Vagina (tissue), 2 donors: ENCODE measurements around the gene POU2F1. TPM values are rescaled to one million over a fixed set of nuclear protein-coding genes. Genes with fewer than 3 reads are reported as not detected.
"Not testable (repeated sequence)": the region's sequence is repeated elsewhere in the genome, so short reads cannot be mapped to it uniquely, and the experiment has no call there.

Experiments used
- DNase-seq, 2 donors: peaks; one replicate each; pipeline ENCODE4 v3.0.0-alpha.2; 2017; ENCODE audit errors: extremely low spot score in 2 of 2
- H3K27ac ChIP-seq: fragments of 200-600 bp; sonication (generic); one replicate; pipeline ENCODE4 v1.5.1; 2019
- H3K27me3 ChIP-seq: fragments of 200-600 bp; sonication (generic); one replicate; pipeline ENCODE4 v1.5.1; 2019
- H3K36me3 ChIP-seq, 2 donors: fragments of 200-600 bp; sonication (generic); one replicate each; pipeline ENCODE4 v1.5.1; 2017 to 2019
- H3K4me1 ChIP-seq: fragments of 200-600 bp; sonication (generic); one replicate; pipeline ENCODE4 v1.5.1; 2019
- H3K4me3 ChIP-seq, 2 donors: fragments of 200-600 bp; sonication (generic); 1 replicate in 1 of 2; 2 replicates in 1 of 2; pipeline ENCODE4 v1.5.1; 2016 to 2019
- H3K9me3 ChIP-seq: fragments of 200-600 bp; sonication (generic); one replicate; pipeline ENCODE4 v1.5.1; 2019
- CTCF ChIP-seq, 3 experiments: fragments of 450-650 bp in 2 of 3; fragments of 200-600 bp in 1 of 3; sonication (generic) in 1 of 3; IDR thresholded peaks; one replicate each; pipeline ENCODE4 v1.5.1; 2017 to 2019; ENCODE audit warnings: antibody characterized with exemption in 3 of 3, mild to moderate bottlenecking in 2 of 3, moderate library complexity in 2 of 3
- POLR2A ChIP-seq, 2 donors: fragments of 450-650 bp; IDR thresholded peaks; one replicate each; pipeline ENCODE4 v1.6.1; 2017; ENCODE audit warnings: antibody characterized with exemption in 2 of 2, mild to moderate bottlenecking in 2 of 2, moderate library complexity in 2 of 2
- POLR2AphosphoS5 ChIP-seq, 2 donors: sonication (generic); formaldehyde crosslinking; IDR thresholded peaks; one replicate each; pipeline ENCODE4 v1.9.0; 2017; ENCODE audit warnings: antibody characterized with exemption in 2 of 2, mild to moderate bottlenecking in 2 of 2, low read depth in 1 of 2; ENCODE audit not compliant: insufficient read depth in 1 of 2
- intact Hi-C: fragments of 100-400 bp; cut with DNase I; formaldehyde crosslinking; loops from one replicate; pipeline ENCODE4 v1.15.1; 2023
- total RNA-seq: library from RNA; depleted of rRNA; stranded (reverse); fragments of >200 nt; gene quantifications from one replicate; pipeline ENCODE4 v1.2.3, GENCODE V29; 2016

POU2F1 gene
- total RNA-seq, 1 donor from 2014 or later, result 10.8 TPM

- peaks cover 45% of the 10 kb centered on the region for H3K4me1 ChIP-seq
- no peaks in the 10 kb centered on the region for H3K27me3 ChIP-seq
- TF ChIP-seq POLR2AphosphoS5 (IDR thresholded peaks at IDR 0.05; ENCODE audit: insufficient read depth in 1 of 2, low read depth in 1 of 2), result no peak
- no peak for TF ChIP-seq POLR2A (IDR thresholded peaks at IDR 0.05)
- no peak for TF ChIP-seq CTCF (IDR thresholded peaks at IDR 0.05)
- no peak for DNase-seq
- no peaks in the 10 kb centered on the region for H3K9me3 ChIP-seq
- H3K4me3 ChIP-seq, result no peak overlapping the region
- peak overlapping the region; percentile 100 for H3K27ac ChIP-seq
- intact Hi-C loops, result no loop called here
- no peaks in the 10 kb centered on the region for H3K36me3 ChIP-seq
Observed at GRCh38 chr1:167223144-167224103, 2.7 kb downstream of the POU2F1 start.

GRCh38 chr1:167224734-167225235 lies 4.1 kb downstream of the POU2F1 start:
- intact Hi-C loops, H3K27ac ChIP-seq: not testable (repeated sequence)
- peaks cover 50% of the 10 kb centered on the region for H3K4me1 ChIP-seq

GRCh38 chr1:167225920-167226319 lies 5.2 kb downstream of the POU2F1 start:
- DNase-seq, result no peak
- Histone ChIP-seq H3K4me1 (peaks cover 62% of the 10 kb centered on the region), H3K27me3 (no peaks in the 10 kb centered on the region), H3K27ac (no peak overlapping the region), H3K4me3 (no peak overlapping the region), H3K9me3 (no peaks in the 10 kb centered on the region), H3K36me3 (no peaks in the 10 kb centered on the region)
- intact Hi-C loops, result no loop called here
- TF ChIP-seq POLR2A (IDR thresholded peaks at IDR 0.05) (no peak), CTCF (IDR thresholded peaks at IDR 0.05) (no peak), POLR2AphosphoS5 (IDR thresholded peaks at IDR 0.05; ENCODE audit: insufficient read depth in 1 of 2, low read depth in 1 of 2) (no peak)

More at GRCh38 chr1:167224734-167225235, 4.1 kb downstream of the POU2F1 start:
- not testable (repeated sequence) for H3K4me3 ChIP-seq, DNase-seq, H3K9me3 ChIP-seq, H3K27me3 ChIP-seq, H3K36me3 ChIP-seq

- Histone ChIP-seq H3K36me3 (no peaks in the 10 kb centered on the region), H3K27ac (no peak overlapping the region), H3K9me3 (no peaks in the 10 kb centered on the region), H3K27me3 (no peaks in the 10 kb centered on the region), H3K4me3 (no peak overlapping the region), H3K4me1 (peaks cover 57% of the 10 kb centered on the region)
- intact Hi-C loops, result no loop called here
- no peak for DNase-seq
- TF ChIP-seq POLR2A (IDR thresholded peaks at IDR 0.05), result no peak
- TF ChIP-seq POLR2AphosphoS5 (IDR thresholded peaks at IDR 0.05; ENCODE audit: insufficient read depth in 1 of 2, low read depth in 1 of 2), result no peak
- no peak for TF ChIP-seq CTCF (IDR thresholded peaks at IDR 0.05)
Observed at GRCh38 chr1:167227934-167228378, 7.3 kb downstream of the POU2F1 start.

GRCh38 chr1:167229719-167230385 lies 9.2 kb downstream of the POU2F1 start:
- intact Hi-C loops, result loop anchor here (10.0 kb wide), 1 partner anchor 355 kb away; the partner anchor contains the start of gene TADA1
- H3K4me1 ChIP-seq, result peaks cover 61% of the 10 kb centered on the region

More at GRCh38 chr1:167229719-167230385, 9.2 kb downstream of the POU2F1 start:
- Histone ChIP-seq H3K27me3 (no peaks in the 10 kb centered on the region), H3K36me3 (no peaks in the 10 kb centered on the region), H3K9me3 (no peaks in the 10 kb centered on the region), H3K4me3 (no peak overlapping the region), H3K27ac (no peak overlapping the region)
- TF ChIP-seq POLR2A (IDR thresholded peaks at IDR 0.05) (no peak), POLR2AphosphoS5 (IDR thresholded peaks at IDR 0.05; ENCODE audit: insufficient read depth in 1 of 2, low read depth in 1 of 2) (no peak), CTCF (IDR thresholded peaks at IDR 0.05) (no peak)
- DNase-seq, result no peak
